Breast epithelium (tissue), 4 donors: ENCODE measurements around the gene ARHGDIA. TPM values are rescaled to one million over a fixed set of nuclear protein-coding genes. Genes with fewer than 3 reads are reported as not detected.
A peak's percentile ranks its signal among the peaks of the same experiment; 100 is the strongest.

Source experiments
- DNase-seq, 2 donors: peaks; one replicate each; pipeline ENCODE4 v3.0.0-alpha.2; 2019; ENCODE audit warnings: low spot score in 2 of 2
- H3K27ac ChIP-seq, 2 donors: fragments of 200-600 bp; sonication (generic) in 1 of 2; one replicate each; pipeline ENCODE4 v1.5.1; 2016 to 2019; ENCODE audit warnings: mild to moderate bottlenecking in 1 of 2
- H3K27me3 ChIP-seq, 2 donors: fragments of 200-600 bp; sonication (generic) in 1 of 2; one replicate each; pipeline versions ENCODE4 v1.5.1 to v1.6.0; 2017 to 2019; ENCODE audit warnings: control low read depth in 1 of 2, mild to moderate bottlenecking in 1 of 2
- H3K36me3 ChIP-seq: fragments of 200-600 bp; one replicate; pipeline ENCODE4 v1.5.1; 2019
- H3K4me1 ChIP-seq, 2 donors: fragments of 200-600 bp; sonication (generic); one replicate each; pipeline ENCODE4 v1.5.1; 2016 to 2019; ENCODE audit warnings: control low read depth in 1 of 2
- H3K4me3 ChIP-seq, 3 donors: fragments of 200-600 bp; sonication (generic); 1 replicate in 2 of 3; 2 replicates in 1 of 3; pipeline ENCODE4 v1.5.1; 2016 to 2019; ENCODE audit warnings: mild to moderate bottlenecking in 3 of 3, moderate library complexity in 2 of 3
- H3K9me3 ChIP-seq, 2 donors: fragments of 200-600 bp; sonication (generic) in 1 of 2; one replicate each; pipeline ENCODE4 v1.5.1; 2016 to 2019; ENCODE audit warnings: control low read depth in 1 of 2
- CTCF ChIP-seq, 3 donors: fragments of 450-650 bp; IDR thresholded peaks; one replicate each; pipeline ENCODE4 v1.5.1; 2016 to 2017; ENCODE audit warnings: antibody characterized with exemption in 3 of 3, mild to moderate bottlenecking in 3 of 3, moderate library complexity in 3 of 3
- POLR2A ChIP-seq: fragments of 450-650 bp; IDR thresholded peaks from one replicate; pipeline ENCODE4 v1.6.1; 2016; ENCODE audit warnings: antibody characterized with exemption, mild to moderate bottlenecking, moderate library complexity
- POLR2AphosphoS5 ChIP-seq, 3 donors: sonication (generic); formaldehyde crosslinking; IDR thresholded peaks; one replicate each; pipeline ENCODE4 v1.6.1; 2017; ENCODE audit warnings: antibody characterized with exemption in 3 of 3
- intact Hi-C: fragments of 100-400 bp; cut with DNase I; formaldehyde crosslinking; loops from one replicate; pipeline ENCODE4 v1.15.1; 2023; ENCODE audit warnings: low total_unique reads
- total RNA-seq, 3 donors: library from RNA; depleted of rRNA; stranded (reverse); fragments of >200 nt; gene quantifications; one replicate each; pipeline ENCODE4 v1.1.0, GENCODE V29; 2016

The ARHGDIA gene
- total RNA-seq, 3 donors from 2014 or later, result 67.0 to 135 (median 124) TPM

- Histone ChIP-seq H3K27me3 (no peaks in the 10 kb centered on the region), H3K9me3 (no peaks in the 10 kb centered on the region), H3K36me3 (peaks cover 5% of the 10 kb centered on the region), H3K27ac (peak overlapping the region in 1 of 2 donors; percentile 90), H3K4me3 (no peak overlapping the region), H3K4me1 (peaks cover 0 to 4% of the 10 kb centered on the region in 2 donors)
- no peak for DNase-seq
- TF ChIP-seq POLR2AphosphoS5 (IDR thresholded peaks at IDR 0.05) (no peak), CTCF (IDR thresholded peaks at IDR 0.05) (no peak), POLR2A (no peak)
- intact Hi-C loops, result no loop called here
Measured at GRCh38 chr17:81844327-81844851, 26.7 kb downstream of the ARHGDIA start.

GRCh38 chr17:81843713-81844326 lies 27.3 kb downstream of the ARHGDIA start:
- Histone ChIP-seq H3K36me3 (peaks cover 5% of the 10 kb centered on the region), H3K4me1 (peaks cover 0 to 4% of the 10 kb centered on the region in 2 donors), H3K27ac (peak overlapping the region; percentile 57 to 90), H3K4me3 (no peak overlapping the region), H3K9me3 (no peaks in the 10 kb centered on the region), H3K27me3 (no peaks in the 10 kb centered on the region)
- TF ChIP-seq CTCF (IDR thresholded peaks at IDR 0.05) (no peak), POLR2AphosphoS5 (IDR thresholded peaks at IDR 0.05) (no peak), POLR2A (no peak)
- intact Hi-C loops, result no loop called here
- DNase-seq, result no peak

GRCh38 chr17:81842725-81843504 lies 28.2 kb downstream of the ARHGDIA start:
- Histone ChIP-seq H3K4me3 (no peak overlapping the region), H3K36me3 (peaks cover 5% of the 10 kb centered on the region), H3K4me1 (peaks cover 0 to 4% of the 10 kb centered on the region in 2 donors), H3K27ac (peak overlapping the region; percentile 57 to 90), H3K27me3 (no peaks in the 10 kb centered on the region), H3K9me3 (no peaks in the 10 kb centered on the region)
- TF ChIP-seq POLR2AphosphoS5 (IDR thresholded peaks at IDR 0.05) (no peak), CTCF (IDR thresholded peaks at IDR 0.05) (no peak), POLR2A (no peak)
- peak in 1 of 2 donors; percentile 44 for DNase-seq
- intact Hi-C loops, result no loop called here

- H3K36me3 ChIP-seq, result peaks cover 5% of the 10 kb centered on the region
- H3K27ac ChIP-seq, result peak overlapping the region; percentile 57 to 90
Measured at GRCh38 chr17:81842378-81842724, 28.8 kb downstream of the ARHGDIA start.

More at GRCh38 chr17:81842378-81842724, 28.8 kb downstream of the ARHGDIA start:
- no peak for DNase-seq
- intact Hi-C loops, result no loop called here
- no peaks in the 10 kb centered on the region for H3K27me3 ChIP-seq
- H3K4me1 ChIP-seq, result peaks cover 0 to 4% of the 10 kb centered on the region in 2 donors
- H3K4me3 ChIP-seq, result no peak overlapping the region
- no peaks in the 10 kb centered on the region for H3K9me3 ChIP-seq
- TF ChIP-seq CTCF (IDR thresholded peaks at IDR 0.05) (no peak), POLR2AphosphoS5 (IDR thresholded peaks at IDR 0.05) (no peak), POLR2A (no peak)
